Mesothelial cell of epicardium (in vitro differentiated cells): Measurements from ENCODE around the gene ZDHHC8. TPM values are rescaled to one million over a fixed set of nuclear protein-coding genes. Genes with fewer than 3 reads are reported as not detected.

Experiments used
- DNase-seq, 2 experiments: peaks; one replicate each; pipeline ENCODE4 v3.0.0; 2021; ENCODE audit warnings: low spot score in 2 of 2; ENCODE audit not compliant: unreplicated experiment in 2 of 2
- H3K27ac Mint-ChIP-seq: 2 replicates; pipeline ENCODE4 v1.8.0; 2021; ENCODE audit warnings: mixed read lengths
- H3K27me3 Mint-ChIP-seq: 2 replicates; pipeline ENCODE4 v1.8.0; 2021; ENCODE audit warnings: low read depth, mixed read lengths
- H3K36me3 Mint-ChIP-seq: 2 replicates; pipeline ENCODE4 v1.8.0; 2021; ENCODE audit warnings: mixed read lengths
- H3K4me1 Mint-ChIP-seq: 2 replicates; pipeline ENCODE4 v1.8.0; 2021; ENCODE audit warnings: mixed read lengths
- H3K4me3 Mint-ChIP-seq: 2 replicates; pipeline ENCODE4 v1.8.0; 2021; ENCODE audit warnings: mild to moderate bottlenecking, moderate library complexity, mixed read lengths
- H3K9me3 Mint-ChIP-seq: 2 replicates; pipeline ENCODE4 v1.8.0; 2021; ENCODE audit warnings: mixed read lengths
- CTCF ChIP-seq: fragments of 200-600 bp; sonication (generic); IDR thresholded peaks from one replicate; pipeline ENCODE4 v1.5.0; 2021; ENCODE audit warnings: antibody characterized with exemption; ENCODE audit not compliant: unreplicated experiment
- microRNA-seq: library from miRNA; unstranded; fragments of <30 nt; microRNA quantifications from one replicate; pipeline ENCODE4 v1.2.0, GENCODE V29; 2021; ENCODE audit warnings: inconsistent platforms, mixed read lengths
- total RNA-seq: library from RNA; stranded (reverse); gene quantifications from 3 replicates; pipeline ENCODE4 v1.2.1, GENCODE V29; 2021

Gene ZDHHC8
- total RNA-seq, 1 donor from 2014 or later: 86.2 TPM

GRCh38 chr22:20192972-20193760 lies 61.6 kb downstream of the ZDHHC8 start:
- no peak for TF ChIP-seq CTCF
- H3K4me3 Mint-ChIP-seq: no peak overlapping the region
- H3K9me3 Mint-ChIP-seq: no peaks in the 10 kb centered on the region
- no peaks in the 10 kb centered on the region for H3K27me3 Mint-ChIP-seq
- no peak overlapping the region for H3K27ac Mint-ChIP-seq
- peaks cover 3% of the 10 kb centered on the region for H3K4me1 Mint-ChIP-seq
- no peak for DNase-seq
- H3K36me3 Mint-ChIP-seq: no peaks in the 10 kb centered on the region

- no peaks in the 10 kb centered on the region for H3K36me3 Mint-ChIP-seq
- no peaks in the 10 kb centered on the region for H3K9me3 Mint-ChIP-seq
- H3K4me3 Mint-ChIP-seq: no peak overlapping the region
- no peaks in the 10 kb centered on the region for H3K27me3 Mint-ChIP-seq
- DNase-seq: no peak
- no peak for TF ChIP-seq CTCF
- no peak overlapping the region for H3K27ac Mint-ChIP-seq
- peaks cover 6% of the 10 kb centered on the region for H3K4me1 Mint-ChIP-seq
These were observed 62.3 kb downstream of the ZDHHC8 start for GRCh38 chr22:20193761-20194494.

- TF ChIP-seq CTCF: no peak
- Mint-ChIP-seq H3K27me3 (no peaks in the 10 kb centered on the region), H3K36me3 (no peaks in the 10 kb centered on the region), H3K4me3 (no peak overlapping the region), H3K9me3 (no peaks in the 10 kb centered on the region), H3K4me1 (peaks cover 6% of the 10 kb centered on the region), H3K27ac (no peak overlapping the region)
- DNase-seq: no peak
These were observed 63.3 kb downstream of the ZDHHC8 start for GRCh38 chr22:20194681-20195593.

GRCh38 chr22:20196094-20196842 lies 64.7 kb downstream of the ZDHHC8 start:
- Mint-ChIP-seq H3K9me3 (no peaks in the 10 kb centered on the region), H3K4me3 (no peak overlapping the region), H3K36me3 (no peaks in the 10 kb centered on the region), H3K27me3 (no peaks in the 10 kb centered on the region), H3K4me1 (peaks cover 6% of the 10 kb centered on the region), H3K27ac (no peak overlapping the region)
- DNase-seq: no peak
- no peak for TF ChIP-seq CTCF

Small RNAs within 50 kb of the gene (microRNA-seq; reads per million reads assigned to microRNA genes)
- gene MIR6816: not detected

Other genes starting within 250 kb of the ZDHHC8 start
- 87.8 to 93.5 TPM (median 93.5 TPM) in 3 replicates for gene COMT, start 190.0 kb upstream of the ZDHHC8 start, total RNA-seq
- gene TXNRD2, start 190.0 kb upstream of the ZDHHC8 start, total RNA-seq: 21.0 to 23.2 TPM (median 22.9 TPM) in 3 replicates
- 38.4 to 43.8 TPM (median 41.2 TPM) in 3 replicates for gene ARVCF, start 115.0 kb upstream of the ZDHHC8 start, total RNA-seq
- 13.4 to 17.5 TPM (median 15.6 TPM) in 3 replicates for gene TANGO2, start 110.7 kb upstream of the ZDHHC8 start, total RNA-seq
- gene DGCR8, start 51.6 kb upstream of the ZDHHC8 start, total RNA-seq: 69.4 to 72.3 TPM (median 71.5 TPM) in 3 replicates
- 154 to 155 TPM (median 154 TPM) in 3 replicates for gene RANBP1, start 15.7 kb upstream of the ZDHHC8 start, total RNA-seq
- gene TRMT2A, start 14.6 kb upstream of the ZDHHC8 start, total RNA-seq: 68.7 to 78.1 TPM (median 76.0 TPM) in 3 replicates
- gene CCDC188, start 19.3 kb downstream of the ZDHHC8 start, total RNA-seq: not detected in 3 replicates
- 8.9 to 10.0 TPM (median 9.5 TPM) in 3 replicates for gene RTN4R, start 136.5 kb downstream of the ZDHHC8 start, total RNA-seq
- 38.7 to 40.1 TPM (median 38.7 TPM) in 3 replicates for gene DGCR6L, start 188.3 kb downstream of the ZDHHC8 start, total RNA-seq